ENCODE data around the gene CCDC149.

DNA sequence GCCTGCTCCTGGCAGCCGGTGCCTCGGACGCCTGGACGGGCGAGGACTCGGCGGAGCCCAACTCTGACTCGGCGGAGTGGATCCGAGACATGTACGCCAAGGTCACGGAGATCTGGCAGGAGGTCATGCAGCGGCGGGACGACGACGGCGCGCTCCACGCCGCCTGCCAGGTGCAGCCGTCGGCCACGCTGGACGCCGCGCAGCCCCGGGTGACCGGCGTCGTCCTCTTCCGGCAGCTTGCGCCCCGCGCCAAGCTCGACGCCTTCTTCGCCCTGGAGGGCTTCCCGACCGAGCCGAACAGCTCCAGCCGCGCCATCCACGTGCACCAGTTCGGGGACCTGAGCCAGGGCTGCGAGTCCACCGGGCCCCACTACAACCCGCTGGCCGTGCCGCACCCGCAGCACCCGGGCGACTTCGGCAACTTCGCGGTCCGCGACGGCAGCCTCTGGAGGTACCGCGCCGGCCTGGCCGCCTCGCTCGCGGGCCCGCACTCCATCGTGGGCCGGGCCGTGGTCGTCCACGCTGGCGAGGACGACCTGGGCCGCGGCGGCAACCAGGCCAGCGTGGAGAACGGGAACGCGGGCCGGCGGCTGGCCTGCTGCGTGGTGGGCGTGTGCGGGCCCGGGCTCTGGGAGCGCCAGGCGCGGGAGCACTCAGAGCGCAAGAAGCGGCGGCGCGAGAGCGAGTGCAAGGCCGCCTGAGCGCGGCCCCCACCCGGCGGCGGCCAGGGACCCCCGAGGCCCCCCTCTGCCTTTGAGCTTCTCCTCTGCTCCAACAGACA lies 113.1 kb downstream of the CCDC149 start:
- TF ChIP-seq CTCF (conservative IDR thresholded peaks at IDR 0.05) (no peak), EZH2 (IDR thresholded peaks at IDR 0.05; ENCODE audit: low read depth) (no peak)

Measured in PC-9 (cell line).